Measurements from ENCODE around the gene LRRC75A. TPM values are rescaled to one million over a fixed set of nuclear protein-coding genes. Genes with fewer than 3 reads are reported as not detected.

The LRRC75A gene
- polyA plus RNA-seq, 3 donors: 1.0 to 2.4 (median 1.4) TPM

Small RNA genes lying within 50 kb of the gene (small RNA-seq; reads per million reads assigned to genes)
- gene SNORD49A (ENCODE audit: insufficient read length, low read depth) (not detected), gene SNORD65 (ENCODE audit: insufficient read length, low read depth) (not detected)

Other genes with a start within 250 kb of the LRRC75A start
- gene CENPV, start 138.7 kb downstream of the LRRC75A start, polyA plus RNA-seq: 1 to 10 TPM in 1 of 3 donors, under 1 TPM in 2; 0.50 to 1.1 (median 0.80) TPM
- 1,000 to 10,000 TPM; 1,176 to 1,365 (median 1,282) TPM for gene UBB, start 111.1 kb downstream of the LRRC75A start, polyA plus RNA-seq
- 10 to 100 TPM; 51.4 to 66.3 (median 58.2) TPM for gene TRPV2, start 76.6 kb downstream of the LRRC75A start, polyA plus RNA-seq
- under 1 TPM in 2 of 3 donors, not detected in 1; 0.25 to 0.53 TPM for gene ZNF287, start 77.0 kb upstream of the LRRC75A start, polyA plus RNA-seq
- 1 to 10 TPM in 1 of 3 donors, under 1 TPM in 2; 0.45 to 3.2 (median 0.68) TPM for gene ZNF624, start 161.7 kb upstream of the LRRC75A start, polyA plus RNA-seq
- under 1 TPM in 2 of 3 donors, not detected in 1; 0.05 to 0.23 TPM for gene CCDC144A, start 198.0 kb upstream of the LRRC75A start, polyA plus RNA-seq